IMR-90 (cell line): ENCODE data around the gene LIG1. TPM values are rescaled to one million over a fixed set of nuclear protein-coding genes. Genes with fewer than 3 reads are reported as not detected.

ENCODE experiments used
- ATAC-seq: fragments of 200-7000 bp; cut with Tn5 transposase; 2 replicates; pipeline ENCODE4 v1.9.1; 2020; ENCODE audit warnings: low read depth, mild to moderate bottlenecking, moderate library complexity
- BruUV-seq: library from RNA; stranded (reverse); fragments of 400-500 nt; replicated peaks from 2 replicates; lab custom pipeline; 2021; lab: Mats Ljungman, UMichigan
- CTCF ChIA-PET: fragments of 300-600 bp; formaldehyde crosslinking; extraction: SDS; loops from one replicate; lab custom pipeline; 2021; ENCODE audit warnings: antibody characterized with exemption; lab: Yijun Ruan, JAX
- POLR2A ChIA-PET: fragments of 300-600 bp; sonication (Branson Sonifier 250); formaldehyde crosslinking; loops from one replicate; lab custom pipeline; 2022; ENCODE audit warnings: antibody characterized with exemption; ENCODE audit not compliant: unreplicated experiment; lab: Charles Lee
- DNase-seq: peaks from one replicate; pipeline ENCODE4 v3.0.0; 2013
- H2AFZ ChIP-seq: replicated peaks from 2 replicates; pipeline ENCODE3; 2013; ENCODE audit warnings: low read length, mild to moderate bottlenecking; ENCODE audit not compliant: poor library complexity
- H2AK5ac ChIP-seq: 2 replicates; pipeline ENCODE4 v1.6.1; 2013; ENCODE audit warnings: low read depth, low read length, inconsistent platforms
- H2AK9ac ChIP-seq: replicated peaks from 2 replicates; pipeline ENCODE3; 2013; ENCODE audit warnings: mild to moderate bottlenecking, low read depth, low read length, moderate library complexity; ENCODE audit not compliant: poor library complexity
- H2BK120ac ChIP-seq: 2 replicates; pipeline ENCODE4 v1.6.1; 2013; ENCODE audit warnings: low read depth, low read length, inconsistent platforms
- H2BK15ac ChIP-seq: 3 replicates; pipeline ENCODE4 v1.6.1; 2013; ENCODE audit warnings: low read depth, low read length, inconsistent platforms
- H2BK20ac ChIP-seq: 2 replicates; pipeline ENCODE4 v1.6.1; 2013; ENCODE audit warnings: low read depth, mild to moderate bottlenecking, inconsistent platforms, low read length, moderate library complexity
- H2BK5ac ChIP-seq: 2 replicates; pipeline ENCODE4 v1.6.1; 2013; ENCODE audit warnings: mild to moderate bottlenecking, low read depth, low read length, inconsistent platforms; ENCODE audit not compliant: poor library complexity, severe bottlenecking
- H3K14ac ChIP-seq: replicated peaks from 2 replicates; pipeline ENCODE4 v1.6.1; 2013; ENCODE audit warnings: low read depth, low read length, inconsistent platforms
- H3K18ac ChIP-seq: 2 replicates; pipeline ENCODE4 v1.6.1; 2013; ENCODE audit warnings: low read depth, low read length, control low read depth
- H3K23ac ChIP-seq: 2 replicates; pipeline ENCODE4 v1.6.1; 2013; ENCODE audit warnings: low read depth, low read length, inconsistent platforms
- H3K27ac ChIP-seq: 2 replicates; pipeline ENCODE4 v1.5.1; 2013; ENCODE audit warnings: mild to moderate bottlenecking, control low read depth, low read length; ENCODE audit not compliant: insufficient read depth
- H3K27me3 ChIP-seq: 2 replicates; pipeline ENCODE4 v1.6.1; 2013; ENCODE audit warnings: low read length; ENCODE audit not compliant: control insufficient read depth, insufficient read depth
- H3K36me3 ChIP-seq: 2 replicates; pipeline ENCODE4 v1.6.1; 2013; ENCODE audit warnings: low read length, mixed read lengths; ENCODE audit not compliant: control insufficient read depth, insufficient read depth
- H3K4ac ChIP-seq: 2 replicates; pipeline ENCODE4 v1.6.1; 2013; ENCODE audit warnings: low read depth, low read length, inconsistent platforms
- H3K4me1 ChIP-seq: 2 replicates; pipeline ENCODE4 v1.6.1; 2013; ENCODE audit warnings: low read length, mixed read lengths; ENCODE audit not compliant: control insufficient read depth, insufficient read depth
- H3K4me2 ChIP-seq: 2 replicates; pipeline ENCODE4 v1.6.1; 2013; ENCODE audit warnings: low read depth, mild to moderate bottlenecking, control low read depth, low read length, moderate library complexity
- H3K4me3 ChIP-seq: 2 replicates; pipeline ENCODE4 v1.5.1; 2013; ENCODE audit warnings: low read depth, mild to moderate bottlenecking, control low read depth, low read length, moderate library complexity; ENCODE audit not compliant: insufficient read depth
- H3K56ac ChIP-seq: 2 replicates; pipeline ENCODE4 v1.6.1; 2013; ENCODE audit warnings: low read length, inconsistent platforms; ENCODE audit not compliant: insufficient read depth; ENCODE audit errors: extremely low read depth
- H3K79me1 ChIP-seq, 2 experiments: 2 replicates each; pipeline ENCODE4 v1.6.1; 2013; ENCODE audit warnings: low read length in 2 of 2, inconsistent platforms in 1 of 2, low read depth in 1 of 2
- H3K9ac ChIP-seq: 2 replicates; pipeline ENCODE4 v1.6.1; 2013; ENCODE audit warnings: low read depth, low read length, control low read depth
- H3K9me1 ChIP-seq: 2 replicates; pipeline ENCODE4 v1.6.1; 2013; ENCODE audit warnings: low read length, inconsistent platforms; ENCODE audit not compliant: insufficient read depth
- H3K9me3 ChIP-seq: 2 replicates; pipeline ENCODE4 v1.6.1; 2013; ENCODE audit warnings: low read length; ENCODE audit not compliant: control insufficient read depth, insufficient read depth
- H4K20me1 ChIP-seq: 2 replicates; pipeline ENCODE4 v1.6.1; 2013; ENCODE audit warnings: low read length, inconsistent platforms; ENCODE audit not compliant: insufficient read depth
- H4K5ac ChIP-seq: 2 replicates; pipeline ENCODE4 v1.6.1; 2013; ENCODE audit warnings: mild to moderate bottlenecking, low read depth, low read length, control low read depth
- H4K8ac ChIP-seq, 2 experiments: 2 replicates each; pipeline ENCODE4 v1.6.1; 2013; ENCODE audit warnings: low read depth in 2 of 2, low read length in 2 of 2, control low read depth in 1 of 2, inconsistent platforms in 1 of 2
- H4K91ac ChIP-seq: 2 replicates; pipeline ENCODE4 v1.6.1; 2013; ENCODE audit warnings: low read depth, low read length, inconsistent platforms; ENCODE audit not compliant: insufficient read depth
- BHLHE40 ChIP-seq: fragments of 150-350 bp; IDR thresholded peaks from 2 replicates; pipeline ENCODE4 v1.6.1; 2016; ENCODE audit warnings: mild to moderate bottlenecking, low read depth, low read length
- CEBPB ChIP-seq: IDR thresholded peaks from 2 replicates; pipeline ENCODE4 v1.6.1; 2012; ENCODE audit warnings: low read depth, low read length, improper control_type of control experiment
- CHD1 ChIP-seq: IDR thresholded peaks from 2 replicates; pipeline ENCODE4 v1.6.1; 2012; ENCODE audit warnings: low read depth, low read length, improper control_type of control experiment
- FOS ChIP-seq: fragments of 150-350 bp; IDR thresholded peaks from 2 replicates; pipeline ENCODE4 v1.6.1; 2016; ENCODE audit warnings: low read depth, low read length
- MAFK ChIP-seq: IDR thresholded peaks from 2 replicates; pipeline ENCODE4 v1.6.1; 2012; ENCODE audit warnings: low read depth, low read length, improper control_type of control experiment
- MAZ ChIP-seq: IDR thresholded peaks from 2 replicates; pipeline ENCODE4 v1.6.1; 2012; ENCODE audit warnings: low read depth, mild to moderate bottlenecking, low read length, improper control_type of control experiment, moderate library complexity, borderline replicate concordance
- MXI1 ChIP-seq: IDR thresholded peaks from 2 replicates; pipeline ENCODE4 v1.6.1; 2012; ENCODE audit warnings: low read depth, mild to moderate bottlenecking, low read length, moderate library complexity, borderline replicate concordance
- NFE2L2 ChIP-seq: fragments of 150-350 bp; IDR thresholded peaks from 2 replicates; pipeline ENCODE4 v1.6.1; 2016; ENCODE audit warnings: low read depth, mild to moderate bottlenecking, low read length
- POLR2A ChIP-seq: IDR thresholded peaks from 2 replicates; pipeline ENCODE4 v1.6.1; 2012; ENCODE audit warnings: mild to moderate bottlenecking, low read depth, low read length
- RAD21 ChIP-seq: IDR thresholded peaks from 2 replicates; pipeline ENCODE4 v1.6.1; 2012; ENCODE audit warnings: low read length, improper control_type of control experiment
- RCOR1 ChIP-seq: IDR thresholded peaks from 2 replicates; pipeline ENCODE4 v1.6.1; 2012; ENCODE audit warnings: mild to moderate bottlenecking, low read length, improper control_type of control experiment; ENCODE audit not compliant: insufficient replicate concordance
- RFX5 ChIP-seq: IDR thresholded peaks from 2 replicates; pipeline ENCODE4 v1.8.0; 2012; ENCODE audit warnings: low read depth, mild to moderate bottlenecking, low read length, moderate library complexity
- SMC3 ChIP-seq: fragments of 150-350 bp; IDR thresholded peaks from 2 replicates; pipeline ENCODE4 v1.6.1; 2016; ENCODE audit warnings: low read depth, mild to moderate bottlenecking, antibody characterized with exemption, low read length, moderate library complexity
- WGBS, 2 experiments: methylation state at CpG; one replicate each; pipeline versions ENCODE4 v1.1.5 to v1.1.7; 2013; ENCODE audit warnings: missing lambda C conversion rate in 2 of 2; ENCODE audit not compliant: insufficient read length in 1 of 2; ENCODE audit errors: extremely low coverage in 2 of 2; 5-methylcytosine and 5-hydroxymethylcytosine counted together
- dilution Hi-C: fragments of 300-500 bp; cut with HindIII; formaldehyde crosslinking; loops from one replicate; pipeline ENCODE4 v1.14.3; 2018; ENCODE audit warnings: low sequenced_read_pairs; ENCODE audit not compliant: unreplicated experiment
- in situ Hi-C: fragments of 300-500 bp; cut with MboI; formaldehyde crosslinking; loops from 3 replicates; pipeline ENCODE4 v1.14.3; 2019; ENCODE audit warnings: low sequenced_read_pairs, inconsistent platforms, mixed read lengths
- intact Hi-C: fragments of 100-400 bp; cut with micrococcal nuclease; formaldehyde crosslinking; loops from 2 replicates; pipeline ENCODE4 v1.10.0; 2022
- polyA plus RNA-seq, 3 experiments: library from polyadenylated mRNA; depleted of rRNA; stranded (reverse); fragments of >200 nt; gene quantifications; 2 replicates each; pipeline ENCODE4 v1.2.3, GENCODE V29; 2012; ENCODE audit warnings: low replicate concordance in 1 of 3
- total RNA-seq: library from RNA; depleted of rRNA; stranded (reverse); fragments of >200 nt; gene quantifications from 2 replicates; pipeline ENCODE4 v1.2.3, GENCODE V29; 2012
- TF ChIP-seq, protein P1 (sequence below): fragments of 150-350 bp; IDR thresholded peaks from 2 replicates; pipeline ENCODE4 v1.6.1; 2017; ENCODE audit warnings: mild to moderate bottlenecking, antibody characterized with exemption, low read length, low read depth
- TF ChIP-seq, protein P2 (sequence below): conservative IDR thresholded peaks from 2 replicates; pipeline ENCODE4 v1.5.1; 2012; ENCODE audit warnings: mild to moderate bottlenecking, low read depth, low read length, improper control_type of control experiment
- TF ChIP-seq, protein P3 (sequence below): fragments of 150-350 bp; IDR thresholded peaks from 2 replicates; pipeline ENCODE4 v1.6.1; 2016; ENCODE audit warnings: low read depth, mild to moderate bottlenecking, low read length, moderate library complexity, borderline replicate concordance

Gene LIG1
- total and polyA plus RNA-seq, 2 of the 4 experiments (the other 2 are of a cell fraction) = 24.9 to 34.0 TPM

DNA sequence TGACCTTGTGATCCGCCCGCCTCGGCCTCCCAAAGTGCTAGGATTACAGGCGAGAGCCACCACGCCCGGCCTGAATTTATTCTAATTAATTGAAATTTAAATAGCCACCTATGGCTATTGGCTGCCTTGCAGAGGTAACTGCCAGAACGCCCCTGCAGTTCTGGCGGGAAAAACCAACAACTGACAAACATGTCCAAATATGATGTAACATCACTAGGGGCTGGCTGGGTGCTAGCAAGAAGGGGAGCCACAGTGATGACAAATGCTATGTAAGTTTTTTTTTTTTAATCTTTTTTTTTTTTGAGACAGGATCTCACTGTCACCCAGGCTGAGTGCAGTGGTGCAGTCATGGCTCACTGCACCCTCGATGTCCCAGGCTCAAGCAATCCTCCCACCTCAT lies 13.2 kb upstream of the LIG1 start:
- H2BK120ac ChIP-seq = no peak overlapping the region
- no TSS peak for BruUV-seq
- DNase-seq = no peak

More for the DNA sequence above, 13.2 kb upstream of the LIG1 start:
- Histone ChIP-seq H3K18ac (no peak overlapping the region), H2AK5ac (no peak overlapping the region), H3K4ac (no peak overlapping the region), H3K79me1 (peaks cover 3 to 4% of the 10 kb centered on the region in 2 experiments; a peak in 1 of 4 replicates), H4K91ac (no peak overlapping the region), H3K4me1 (no peaks in the 10 kb centered on the region), H3K27ac (no peak overlapping the region), H4K5ac (no peak overlapping the region), H2BK15ac (no peak overlapping the region), H3K9me1 (0 out of 2 replicates have a peak, but pooled peaks cover 4% of the 10 kb centered on the region), H4K8ac (no peak overlapping the region), H3K27me3 (no peaks in the 10 kb centered on the region), H3K14ac (no peak overlapping the region), H3K4me3 (no peak overlapping the region), H2AFZ (no peak overlapping the region), H3K23ac (no peak overlapping the region), H4K20me1 (no peaks in the 10 kb centered on the region; the same call in none of the 2 replicates), H3K9ac (no peak overlapping the region), H3K56ac (no peak overlapping the region), H3K4me2 (no peak overlapping the region), H2BK20ac (no peak overlapping the region), H2AK9ac (no peak overlapping the region), H3K9me3 (peaks cover 5% of the 10 kb centered on the region), H3K36me3 (peaks cover 18% of the 10 kb centered on the region), H2BK5ac (no peak overlapping the region)
- no peak for ATAC-seq
- in situ Hi-C loops = no loop called here
- dilution Hi-C loops = no loop called here
- CTCF ChIA-PET = no interaction called here
- WGBS, 2 experiments = no CpG with 5 or more reads among the region's 9 CpGs
- no peak for TF ChIP-seq MAZ
- no peak for TF ChIP-seq BHLHE40
- no peak for TF ChIP-seq MAFK
- TF ChIP-seq, protein P1, sequence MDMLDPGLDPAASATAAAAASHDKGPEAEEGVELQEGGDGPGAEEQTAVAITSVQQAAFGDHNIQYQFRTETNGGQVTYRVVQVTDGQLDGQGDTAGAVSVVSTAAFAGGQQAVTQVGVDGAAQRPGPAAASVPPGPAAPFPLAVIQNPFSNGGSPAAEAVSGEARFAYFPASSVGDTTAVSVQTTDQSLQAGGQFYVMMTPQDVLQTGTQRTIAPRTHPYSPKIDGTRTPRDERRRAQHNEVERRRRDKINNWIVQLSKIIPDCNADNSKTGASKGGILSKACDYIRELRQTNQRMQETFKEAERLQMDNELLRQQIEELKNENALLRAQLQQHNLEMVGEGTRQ = no peak
- TF ChIP-seq, protein P2, sequence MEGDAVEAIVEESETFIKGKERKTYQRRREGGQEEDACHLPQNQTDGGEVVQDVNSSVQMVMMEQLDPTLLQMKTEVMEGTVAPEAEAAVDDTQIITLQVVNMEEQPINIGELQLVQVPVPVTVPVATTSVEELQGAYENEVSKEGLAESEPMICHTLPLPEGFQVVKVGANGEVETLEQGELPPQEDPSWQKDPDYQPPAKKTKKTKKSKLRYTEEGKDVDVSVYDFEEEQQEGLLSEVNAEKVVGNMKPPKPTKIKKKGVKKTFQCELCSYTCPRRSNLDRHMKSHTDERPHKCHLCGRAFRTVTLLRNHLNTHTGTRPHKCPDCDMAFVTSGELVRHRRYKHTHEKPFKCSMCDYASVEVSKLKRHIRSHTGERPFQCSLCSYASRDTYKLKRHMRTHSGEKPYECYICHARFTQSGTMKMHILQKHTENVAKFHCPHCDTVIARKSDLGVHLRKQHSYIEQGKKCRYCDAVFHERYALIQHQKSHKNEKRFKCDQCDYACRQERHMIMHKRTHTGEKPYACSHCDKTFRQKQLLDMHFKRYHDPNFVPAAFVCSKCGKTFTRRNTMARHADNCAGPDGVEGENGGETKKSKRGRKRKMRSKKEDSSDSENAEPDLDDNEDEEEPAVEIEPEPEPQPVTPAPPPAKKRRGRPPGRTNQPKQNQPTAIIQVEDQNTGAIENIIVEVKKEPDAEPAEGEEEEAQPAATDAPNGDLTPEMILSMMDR = no peak
- no peak for TF ChIP-seq RCOR1
- TF ChIP-seq FOS = no peak
- TF ChIP-seq, protein P3, sequence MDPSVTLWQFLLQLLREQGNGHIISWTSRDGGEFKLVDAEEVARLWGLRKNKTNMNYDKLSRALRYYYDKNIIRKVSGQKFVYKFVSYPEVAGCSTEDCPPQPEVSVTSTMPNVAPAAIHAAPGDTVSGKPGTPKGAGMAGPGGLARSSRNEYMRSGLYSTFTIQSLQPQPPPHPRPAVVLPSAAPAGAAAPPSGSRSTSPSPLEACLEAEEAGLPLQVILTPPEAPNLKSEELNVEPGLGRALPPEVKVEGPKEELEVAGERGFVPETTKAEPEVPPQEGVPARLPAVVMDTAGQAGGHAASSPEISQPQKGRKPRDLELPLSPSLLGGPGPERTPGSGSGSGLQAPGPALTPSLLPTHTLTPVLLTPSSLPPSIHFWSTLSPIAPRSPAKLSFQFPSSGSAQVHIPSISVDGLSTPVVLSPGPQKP = no peak
- no peak for TF ChIP-seq NFE2L2
- no peak for TF ChIP-seq MXI1
- TF ChIP-seq POLR2A = no peak
- no peak for TF ChIP-seq CEBPB
- TF ChIP-seq RAD21 = no peak
- TF ChIP-seq CHD1 = no peak
- TF ChIP-seq RFX5 = no peak
- TF ChIP-seq SMC3 = no peak
- intact Hi-C loops = no loop called here
- POLR2A ChIA-PET = no interaction called here
